Measurements from ENCODE around the gene DNMBP. TPM values are rescaled to one million over a fixed set of nuclear protein-coding genes. Genes with fewer than 3 reads are reported as not detected.

DNMBP gene
- total and polyA plus RNA-seq, 2 of the 8 experiments (the other 6 are each of a cell fraction or from before 2014, with no cell fraction given) = 19.1 to 26.4 TPM

- TF ChIP-seq CHD7 (IDR thresholded peaks at IDR 0.05; ENCODE audit: insufficient replicate concordance, low read length) = no peak
- TF ChIP-seq ASH2L (IDR thresholded peaks at IDR 0.05; ENCODE audit: low read length) = no peak
- no peak for TF ChIP-seq CHD2 (IDR thresholded peaks at IDR 0.05; ENCODE audit: low read length)
- TF ChIP-seq YY1 (IDR thresholded peaks at IDR 0.05; ENCODE audit: low read depth, low read length) = no peak
- TF ChIP-seq MAX (IDR thresholded peaks at IDR 0.05) = no peak
- no peak for TF ChIP-seq SP4 (IDR thresholded peaks at IDR 0.05; ENCODE audit: low read length)
- no peak for TF ChIP-seq SP2 (IDR thresholded peaks at IDR 0.05; ENCODE audit: low read length)
- no peak for TF ChIP-seq EP300 (IDR thresholded peaks at IDR 0.05; ENCODE audit: borderline replicate concordance in 1 of 2, low read depth in 2 of 2, low read length in 2 of 2)
- no peak for TF ChIP-seq CEBPB (IDR thresholded peaks at IDR 0.05; ENCODE audit: low read depth, low read length)
- TF ChIP-seq ATF3 (IDR thresholded peaks at IDR 0.05; ENCODE audit: insufficient read depth, low read depth, low read length) = no peak
Observed at GRCh38 chr10:99832439-99832838, 177.3 kb downstream of the DNMBP start (continued).

Measured in H1 (cell line).